RPMI8226 (cell line): Measurements from ENCODE around the gene TSPAN5.
"Not testable (repeated sequence)": the region's sequence is repeated elsewhere in the genome, so short reads cannot be mapped to it uniquely, and the experiment has no call there.

Experiments
- DNase-seq: peaks from one replicate; pipeline ENCODE4 v3.0.0-alpha.2; 2015

TSPAN5 gene

DNA sequence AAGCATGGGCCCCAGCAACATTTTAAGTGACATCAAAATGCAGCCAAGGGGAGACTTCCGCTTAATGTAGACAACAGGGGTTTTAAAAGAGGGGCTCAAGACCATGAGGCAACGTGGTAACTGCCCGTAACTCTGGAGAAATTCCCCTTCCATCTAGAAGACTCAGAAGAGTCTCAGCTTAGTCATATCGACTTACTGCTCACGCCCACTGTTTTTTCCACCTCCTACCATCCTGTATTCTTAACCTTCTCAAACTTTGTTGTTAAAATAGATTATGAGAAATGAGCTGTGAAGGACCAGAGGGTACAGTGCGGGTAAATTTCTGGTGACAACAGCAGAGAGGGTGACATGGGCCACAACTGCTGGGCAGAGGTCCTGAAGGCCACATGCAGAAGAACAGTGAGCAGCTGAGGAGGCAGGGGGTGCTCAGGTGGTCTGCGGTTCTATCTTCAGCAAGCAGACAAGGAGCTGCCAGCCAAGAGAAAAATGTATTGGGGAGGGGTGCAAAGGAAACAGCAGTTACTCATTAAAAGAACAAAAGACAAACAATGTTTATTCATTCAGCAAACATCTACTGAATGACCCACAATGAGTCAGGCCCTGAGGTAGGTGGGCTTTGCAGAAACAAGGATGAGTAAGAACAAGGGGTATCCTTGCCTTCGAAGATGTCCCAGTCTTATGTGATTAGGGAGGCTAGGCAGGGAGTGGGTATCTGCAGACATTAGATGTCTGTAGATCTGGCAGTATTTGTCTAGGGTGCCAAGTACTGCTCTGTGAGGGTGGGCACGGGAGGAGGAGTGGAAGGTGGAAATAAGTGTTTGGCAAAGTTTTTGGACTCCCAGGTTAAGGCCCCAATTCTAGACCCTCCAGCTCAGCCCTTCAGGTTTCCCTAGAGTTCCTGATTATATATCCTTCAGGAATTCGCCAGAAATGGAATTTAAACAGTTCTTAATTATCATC, 175.3 kb downstream of the TSPAN5 start:
- DNase-seq: no peak

DNA sequence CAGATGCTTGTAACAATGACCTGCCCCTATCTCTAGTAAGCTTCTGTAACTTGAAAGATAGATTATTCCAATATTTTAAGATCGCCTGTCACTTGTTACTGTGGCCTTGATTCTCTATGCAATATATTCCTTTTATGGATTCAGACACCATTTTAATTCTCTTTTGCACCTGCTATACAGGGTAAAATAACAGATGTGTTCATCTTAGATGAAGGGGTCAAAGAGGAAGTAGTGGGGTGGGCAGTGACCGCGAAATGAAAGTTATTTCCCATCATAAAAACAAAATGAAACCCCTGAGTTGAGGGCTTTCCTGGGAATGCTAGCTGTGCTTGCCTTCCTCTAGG, 175.9 kb downstream of the TSPAN5 start:
- DNase-seq: no peak

DNA sequence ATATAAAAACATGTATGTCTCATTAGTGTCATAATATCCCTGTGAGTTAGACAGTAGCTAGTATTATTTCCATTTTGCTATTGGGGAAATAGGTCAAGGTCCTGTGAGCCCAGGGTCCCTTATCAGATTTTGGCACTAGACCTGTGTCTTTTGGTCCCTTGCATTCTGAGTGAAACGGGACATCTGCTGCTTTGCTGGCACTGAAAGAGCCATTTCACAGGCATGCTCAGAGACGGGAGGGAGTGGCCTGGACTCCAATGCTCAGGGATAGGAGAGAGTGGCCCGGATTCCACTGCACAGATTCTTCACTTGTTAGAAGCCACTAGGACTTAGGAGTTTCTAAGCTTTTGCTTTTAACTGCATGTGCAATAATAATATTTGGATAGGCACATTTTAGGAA, 177.2 kb downstream of the TSPAN5 start:
- no peak for DNase-seq

DNA sequence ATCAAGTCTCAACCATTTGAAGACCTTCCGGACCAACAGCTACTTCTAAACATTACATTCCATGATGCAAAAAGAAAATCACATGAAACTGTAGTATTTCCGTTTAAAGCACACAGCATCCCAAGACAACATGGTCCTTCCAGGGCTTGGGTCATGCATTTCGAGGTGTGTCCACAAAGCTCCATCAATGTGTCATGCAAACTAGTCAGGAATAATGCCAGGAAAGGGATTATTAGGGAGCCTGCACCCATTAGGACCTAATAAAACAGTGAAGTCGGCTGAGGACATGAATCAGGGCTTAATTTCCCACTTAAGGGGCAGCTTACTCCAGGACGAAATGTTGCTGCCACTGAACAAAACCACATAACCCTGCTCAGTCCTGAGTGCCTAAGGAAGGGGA, 177.9 kb downstream of the TSPAN5 start:
- DNase-seq: no peak

DNA sequence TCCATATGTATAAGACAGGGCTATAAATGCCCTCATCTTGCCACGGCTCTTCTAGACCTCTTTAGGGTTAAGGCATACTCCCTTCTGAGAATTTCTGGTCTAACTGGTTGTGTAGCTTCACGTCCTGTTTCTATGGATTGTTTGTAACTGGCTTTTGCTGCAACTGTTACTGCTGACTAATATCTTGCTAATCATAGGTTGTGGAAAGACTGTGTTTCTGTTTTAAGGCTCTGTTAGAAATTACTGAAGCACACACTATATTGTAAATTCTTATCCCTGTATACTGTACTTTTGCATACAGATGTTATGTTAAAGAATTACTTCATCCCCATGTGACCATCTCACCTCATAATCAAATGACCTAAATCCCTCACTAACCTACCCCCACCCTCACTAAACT, 178.8 kb downstream of the TSPAN5 start:
- not testable (repeated sequence) for DNase-seq

DNA sequence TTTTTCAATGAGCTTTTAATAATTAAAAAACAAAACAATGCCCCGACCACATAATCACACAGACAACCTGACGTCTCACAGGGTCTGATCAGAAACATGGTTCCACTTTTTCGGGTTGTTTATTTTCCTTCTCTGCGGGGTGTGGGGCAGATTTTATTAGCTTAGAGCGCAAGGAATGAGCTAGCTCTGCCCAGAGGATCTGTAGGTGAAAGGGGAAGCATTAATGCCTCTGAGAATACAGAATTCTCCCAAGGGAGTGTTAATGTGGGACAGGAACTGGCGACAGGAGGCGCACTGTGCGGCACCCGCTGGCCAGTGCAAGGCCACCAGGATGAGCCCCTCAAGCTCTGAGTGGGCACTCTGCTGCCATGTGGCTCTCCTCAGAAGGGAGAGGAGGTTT, 181.5 kb downstream of the TSPAN5 start:
- DNase-seq: no peak

DNA sequence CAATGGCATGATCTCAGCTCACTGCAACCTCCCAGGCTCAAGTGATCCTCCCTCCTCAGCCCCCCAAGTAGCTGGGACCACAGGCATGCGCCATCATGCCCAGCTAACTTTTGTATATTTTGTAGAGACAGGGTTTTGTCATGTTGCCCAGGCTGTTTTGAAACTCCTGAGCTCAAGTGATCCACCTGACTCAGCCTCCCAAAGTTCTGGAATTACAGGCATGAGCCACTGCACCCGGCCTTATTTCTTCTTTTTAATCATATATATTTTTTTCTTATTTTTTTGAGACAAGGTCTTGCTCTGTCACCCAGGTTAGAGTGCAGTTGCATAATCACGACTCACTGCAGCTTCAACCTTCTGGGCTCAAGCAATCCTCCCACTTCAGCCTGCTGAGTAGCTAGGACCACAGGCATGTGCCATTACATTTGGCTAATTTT, 184.0 kb downstream of the TSPAN5 start:
- DNase-seq: no peak

DNA sequence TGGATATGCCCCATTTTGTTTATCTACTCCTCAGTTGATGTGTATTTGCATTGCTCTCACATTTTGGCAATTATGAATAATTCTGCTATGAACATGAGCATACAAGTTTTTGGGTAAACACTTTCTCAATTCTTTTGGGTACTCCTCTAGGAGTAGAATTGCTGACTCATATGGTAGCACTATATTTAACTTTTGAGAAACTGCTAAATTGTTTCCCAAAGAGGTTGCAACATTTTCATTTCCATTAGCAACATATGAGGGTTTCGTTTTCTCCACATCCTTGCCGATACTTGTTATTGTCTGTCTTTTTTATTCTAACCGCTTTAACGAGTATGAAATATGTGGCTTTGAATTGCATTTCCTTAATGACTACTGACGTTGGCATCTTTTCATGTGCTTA, 185.4 kb downstream of the TSPAN5 start:
- no peak for DNase-seq

DNA sequence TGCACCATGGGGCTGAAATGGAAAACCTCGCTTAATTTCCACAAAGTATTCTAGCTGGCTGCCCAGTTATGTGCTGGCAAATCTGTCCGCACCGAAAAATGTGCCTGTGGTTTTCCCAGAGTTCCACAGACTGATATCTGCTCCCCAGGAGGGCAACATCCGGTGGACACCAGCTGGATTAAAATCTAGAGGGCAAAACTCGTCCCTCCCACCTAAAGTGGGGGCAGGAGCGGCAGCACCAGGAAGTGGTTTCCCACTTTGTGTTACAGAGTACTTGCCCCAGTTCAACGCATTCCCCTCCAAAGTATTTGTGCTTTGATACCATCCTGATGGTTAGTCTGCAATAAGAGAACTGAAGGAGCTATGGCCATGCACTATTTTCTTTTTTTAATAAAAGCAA, 187.6 kb downstream of the TSPAN5 start:
- no peak for DNase-seq

DNA sequence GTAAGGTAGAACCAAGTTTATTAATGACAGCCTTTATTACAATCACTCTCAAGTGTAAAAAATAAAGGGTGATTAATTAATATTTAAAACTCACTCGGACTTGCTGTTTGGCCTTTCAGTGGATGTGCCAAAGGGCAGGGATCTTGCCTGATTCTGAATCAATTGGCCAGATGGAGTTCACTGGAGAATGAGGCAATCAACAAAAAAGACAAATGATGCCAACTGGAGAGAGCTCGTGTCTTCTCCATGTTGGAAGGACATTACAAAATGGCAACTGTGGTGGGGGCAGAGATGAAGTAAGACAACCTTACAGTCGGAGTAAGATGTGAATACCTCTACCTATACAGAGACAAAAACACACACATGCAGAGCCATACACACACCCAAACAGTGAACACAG, 188.0 kb downstream of the TSPAN5 start:
- DNase-seq: no peak

DNA sequence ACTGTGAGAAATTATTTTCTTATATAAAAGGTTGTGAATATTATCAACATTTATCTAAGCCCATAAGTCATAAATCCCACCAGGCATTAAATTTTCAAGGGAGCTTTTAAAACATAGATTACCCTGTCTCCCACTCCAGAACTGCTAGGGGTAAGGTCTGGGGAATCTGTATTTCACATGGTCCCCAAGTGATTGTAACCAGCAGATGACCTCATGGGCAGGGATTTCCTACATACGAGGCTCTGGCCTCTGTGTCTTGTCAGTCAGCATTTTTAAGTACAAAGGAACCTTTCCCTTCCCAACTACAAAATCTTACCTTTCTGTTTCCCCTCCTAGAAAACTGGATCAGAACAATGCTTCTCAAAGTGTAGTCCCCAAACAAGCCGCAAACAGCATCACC, 188.6 kb downstream of the TSPAN5 start:
- DNase-seq: no peak

DNA sequence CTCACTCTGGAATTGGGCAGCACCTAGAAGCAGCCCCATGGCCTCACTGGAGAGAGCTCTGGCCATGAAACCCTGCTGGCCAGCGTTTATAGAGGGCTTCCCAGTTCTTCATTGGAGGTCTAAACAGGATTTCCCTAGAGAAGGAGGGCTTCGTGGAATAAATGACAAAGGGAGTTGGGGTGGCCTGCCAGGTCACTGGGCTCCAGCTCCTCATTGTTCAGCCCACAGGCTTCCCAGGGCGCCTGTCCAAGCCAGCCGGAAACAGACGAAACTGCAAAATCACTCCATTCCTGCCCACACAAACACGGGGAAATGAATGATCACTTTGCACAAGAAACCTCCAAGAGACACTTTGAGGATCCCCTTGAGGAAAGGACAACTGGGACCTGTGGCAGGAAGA, 189.7 kb downstream of the TSPAN5 start:
- no peak for DNase-seq

DNA sequence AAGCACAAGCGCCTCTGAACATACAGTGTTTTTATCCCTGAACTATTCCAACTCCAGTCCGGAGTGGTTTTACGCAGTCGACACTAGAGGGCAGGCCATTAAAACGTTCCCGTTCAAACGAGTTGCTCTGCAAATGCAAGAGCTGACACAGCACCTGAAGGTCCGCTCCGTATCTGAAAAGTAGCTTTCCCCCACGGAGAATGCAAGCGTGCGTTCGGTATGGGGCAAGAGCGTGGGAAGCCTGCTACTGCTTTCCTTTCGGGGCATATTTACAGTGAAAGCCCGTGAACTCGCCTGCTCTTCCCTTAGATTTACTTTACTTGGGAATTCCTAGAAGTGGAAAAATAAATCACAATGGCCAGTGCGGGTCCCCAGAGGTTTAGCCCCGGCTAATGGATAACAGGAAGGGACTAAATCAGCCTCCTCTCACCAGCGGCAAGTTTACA, 190.8 kb downstream of the TSPAN5 start:
- peak; percentile 80 for DNase-seq

DNA sequence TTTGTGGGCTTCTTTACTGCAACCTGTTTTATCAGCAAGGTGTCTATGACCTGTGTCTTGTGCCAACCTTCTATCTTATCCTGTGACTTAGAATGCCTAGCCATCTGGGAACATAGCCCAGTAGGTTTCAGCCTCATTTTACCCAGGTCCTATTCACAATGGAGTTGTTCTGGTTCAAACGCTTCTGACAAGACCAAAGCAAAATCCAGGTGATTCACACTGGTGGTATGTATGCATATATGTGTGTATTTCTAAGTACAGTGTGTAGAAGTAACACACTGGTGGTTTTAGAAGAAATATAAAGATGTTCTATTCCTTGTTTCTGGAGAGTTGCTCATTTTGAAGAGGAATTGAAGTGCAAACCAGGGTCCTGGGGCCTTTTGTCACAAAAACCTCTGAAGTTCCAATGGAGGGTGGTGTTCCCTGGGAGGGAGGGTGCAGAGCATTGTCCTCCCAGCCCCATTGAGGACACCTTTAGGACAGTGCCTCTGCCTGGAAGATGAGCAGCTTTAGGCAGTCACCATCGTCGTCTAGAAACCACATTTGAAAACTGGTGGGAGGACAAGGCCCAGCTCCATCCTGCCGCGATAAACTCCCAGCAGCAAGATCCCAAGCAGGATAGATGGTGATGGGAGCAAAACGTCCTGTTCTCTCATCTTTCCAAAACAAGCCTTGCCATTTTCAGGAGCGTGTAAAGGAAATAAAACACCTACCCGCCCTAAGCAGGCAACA, 191.4 kb downstream of the TSPAN5 start:
- no peak for DNase-seq

DNA sequence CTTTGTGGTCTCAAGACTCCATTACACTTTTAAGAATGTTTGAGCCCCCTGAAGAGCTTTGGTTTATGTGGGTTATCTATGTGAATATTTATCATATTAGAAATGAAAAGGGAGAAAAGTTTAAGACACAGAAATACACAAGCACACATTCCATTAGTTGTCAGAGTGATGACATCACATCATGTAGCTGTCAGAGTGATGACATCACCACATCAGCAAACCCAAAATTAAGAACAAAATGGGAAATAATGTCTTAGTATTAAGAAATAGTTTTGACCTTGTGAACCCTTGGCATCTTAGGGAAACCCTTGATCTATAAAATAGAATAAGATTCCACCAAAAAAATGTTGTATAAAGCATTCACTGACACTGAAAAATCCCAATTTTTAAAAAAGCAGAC, 195.9 kb downstream of the TSPAN5 start:
- DNase-seq: no peak

DNA sequence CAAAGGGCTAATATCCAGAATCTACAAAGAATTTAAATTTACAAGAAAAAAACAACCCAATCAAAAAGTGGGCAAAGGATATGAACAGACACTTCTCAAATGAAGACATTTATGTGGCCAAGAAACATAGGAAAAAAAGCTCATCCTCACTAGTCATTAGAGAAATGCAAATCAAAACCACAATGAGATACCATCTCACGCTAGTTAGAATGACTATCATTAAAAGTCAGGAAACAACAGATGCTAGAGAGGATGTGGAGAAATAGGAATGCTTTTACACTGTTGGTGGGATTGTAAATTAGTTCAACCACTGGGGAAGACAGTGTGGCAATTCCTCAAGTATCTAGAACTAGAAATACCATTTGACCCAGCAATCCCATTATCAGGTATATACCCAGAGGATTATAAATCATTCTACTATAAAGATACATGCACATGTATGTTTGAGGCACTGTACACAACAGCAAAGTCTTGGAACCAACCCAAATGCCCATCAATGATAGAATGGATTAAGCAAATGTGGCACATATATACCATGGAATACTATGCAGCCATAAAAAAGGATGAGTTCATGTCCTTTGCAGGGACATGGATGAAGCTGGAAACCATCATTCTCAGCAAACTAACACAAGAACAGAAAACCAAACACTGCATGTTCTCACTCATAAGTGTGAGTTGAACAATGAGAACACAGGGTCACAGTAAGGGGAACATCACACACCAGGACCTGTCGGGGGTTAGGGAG, 197.1 kb downstream of the TSPAN5 start:
- DNase-seq: not testable (repeated sequence)

DNA sequence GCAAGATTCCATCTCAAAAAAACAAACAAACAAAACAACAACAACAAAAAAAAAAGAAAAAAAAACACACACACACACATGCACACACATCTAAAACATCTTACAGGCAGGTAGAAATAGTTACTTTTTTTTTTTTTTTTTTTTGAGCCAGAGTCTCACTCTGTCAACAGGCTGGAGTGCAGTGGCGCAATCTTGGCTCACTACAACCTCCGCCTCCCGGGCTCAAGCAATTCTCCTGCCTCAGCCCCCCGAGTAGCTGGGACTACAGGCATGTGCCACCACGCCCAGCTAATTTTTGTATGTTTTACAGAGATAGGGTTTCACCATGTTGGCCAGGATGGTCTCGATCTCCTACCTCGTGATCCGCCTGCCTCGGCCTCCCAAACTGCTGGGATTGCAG, 201.0 kb downstream of the TSPAN5 start:
- not testable (repeated sequence) for DNase-seq

DNA sequence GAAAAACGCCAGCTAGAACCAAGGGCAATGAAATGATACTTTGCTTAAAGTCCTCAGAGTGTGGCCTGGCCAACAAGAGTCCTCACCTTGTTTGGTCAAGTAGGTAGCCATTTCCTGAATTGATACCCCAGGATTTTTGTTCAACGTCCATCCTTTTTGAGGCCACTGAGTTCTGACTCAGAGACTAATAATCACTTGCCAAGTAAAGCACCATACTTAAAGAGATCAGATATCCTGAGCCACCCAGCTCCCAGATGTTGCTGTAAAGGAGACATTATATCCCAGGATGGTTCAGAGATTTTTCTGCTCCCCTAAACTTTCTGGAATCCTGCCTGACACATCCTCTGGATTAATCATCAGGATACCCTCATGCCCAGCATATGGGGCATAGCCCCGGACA, 206.3 kb downstream of the TSPAN5 start:
- no peak for DNase-seq

DNA sequence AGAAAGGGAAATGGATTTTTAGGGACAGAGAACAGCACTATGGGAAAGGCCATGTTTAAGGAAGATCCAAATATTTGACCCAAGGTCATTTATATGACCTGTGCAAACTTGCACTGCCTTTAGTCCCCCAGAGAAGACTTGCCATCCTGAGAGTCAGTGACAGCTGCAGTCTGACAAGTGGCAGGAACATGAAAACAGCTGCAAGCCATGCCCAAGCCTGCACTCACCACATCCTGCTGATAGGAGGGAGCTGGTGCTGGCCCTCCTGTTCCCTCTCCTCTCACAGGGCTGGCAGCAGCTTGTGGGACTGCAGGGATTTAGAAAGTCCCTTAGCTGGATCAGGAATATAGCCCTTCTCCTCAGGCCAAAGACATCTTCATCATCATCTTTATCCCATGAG, 209.5 kb downstream of the TSPAN5 start:
- no peak for DNase-seq

DNA sequence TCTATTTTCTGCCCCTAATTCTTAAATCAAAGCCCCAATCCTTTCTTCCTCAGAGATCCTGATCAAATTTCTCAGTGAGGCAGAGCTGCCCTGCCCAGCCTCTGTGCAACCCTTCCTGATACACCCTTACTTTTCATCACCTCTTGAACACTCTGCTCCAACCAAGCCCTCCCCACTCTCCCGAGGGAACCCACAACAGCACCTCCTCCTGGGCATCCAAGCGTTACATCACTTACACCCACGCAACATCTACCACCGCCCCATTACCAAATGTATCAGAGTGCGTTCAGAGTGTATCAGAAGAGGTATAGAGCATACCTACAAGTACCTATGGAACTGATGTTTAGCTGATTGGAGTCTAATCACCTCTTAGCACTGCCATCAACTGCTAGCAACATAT, 210.8 kb downstream of the TSPAN5 start:
- DNase-seq: no peak

DNA sequence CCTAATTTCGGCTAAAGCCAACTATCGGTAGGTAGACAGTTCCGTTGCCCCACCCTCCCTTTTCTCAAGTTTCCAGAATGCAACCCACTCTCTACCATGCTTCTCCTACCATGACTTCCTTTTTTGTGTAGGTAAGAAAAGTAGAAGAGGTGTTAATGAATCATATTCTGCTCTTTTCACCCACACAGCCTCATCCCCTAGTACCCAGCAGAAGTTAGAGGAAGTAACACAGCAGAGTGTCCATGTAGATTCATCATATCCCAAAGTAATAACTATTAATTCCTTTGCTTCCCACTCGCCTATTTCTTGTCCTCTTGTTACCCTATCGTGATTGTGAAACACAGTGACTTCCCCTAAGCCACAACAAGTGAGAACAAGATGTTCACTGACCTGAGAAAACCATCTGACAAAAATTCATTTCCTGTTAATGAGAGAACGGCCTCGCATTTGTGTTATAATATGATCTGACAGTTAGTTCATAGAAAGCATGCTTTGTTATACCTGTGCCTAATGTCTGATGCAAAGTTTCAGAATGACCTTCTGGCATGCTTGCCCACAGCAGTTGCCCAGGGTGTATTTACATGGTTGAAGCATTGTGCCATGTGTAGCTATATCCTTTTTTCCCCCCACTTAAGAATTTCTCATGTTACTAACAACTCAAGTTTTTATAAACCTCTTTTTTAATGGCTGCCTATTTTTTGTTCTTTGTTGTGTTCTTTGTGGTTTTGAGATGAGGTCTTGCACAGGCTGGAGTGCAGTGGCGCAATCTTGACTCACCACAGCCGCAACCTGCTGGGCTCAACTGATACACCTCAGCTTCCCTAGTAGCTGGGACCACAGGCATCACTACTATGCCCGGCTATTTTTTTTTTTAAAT, 211.7 kb downstream of the TSPAN5 start:
- DNase-seq: no peak

DNA sequence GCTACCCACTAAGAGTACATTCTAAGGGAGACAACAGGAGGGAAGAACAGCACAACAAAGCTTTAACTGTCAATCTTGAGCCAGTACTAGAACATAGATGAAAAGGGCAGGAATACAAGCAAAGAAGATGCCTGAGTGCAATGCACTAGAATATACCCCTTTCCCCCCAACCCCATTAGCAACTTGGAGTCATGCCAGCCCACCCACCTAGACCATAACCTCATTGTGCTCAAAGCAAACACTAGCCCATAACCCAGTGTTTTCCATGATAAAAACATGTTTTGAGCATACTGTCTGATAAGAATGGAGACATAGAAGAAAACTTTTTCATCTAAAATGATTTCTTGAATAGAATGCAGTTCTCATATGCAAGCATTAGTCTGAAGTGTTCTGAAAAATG, 214.0 kb downstream of the TSPAN5 start:
- DNase-seq: no peak

DNA sequence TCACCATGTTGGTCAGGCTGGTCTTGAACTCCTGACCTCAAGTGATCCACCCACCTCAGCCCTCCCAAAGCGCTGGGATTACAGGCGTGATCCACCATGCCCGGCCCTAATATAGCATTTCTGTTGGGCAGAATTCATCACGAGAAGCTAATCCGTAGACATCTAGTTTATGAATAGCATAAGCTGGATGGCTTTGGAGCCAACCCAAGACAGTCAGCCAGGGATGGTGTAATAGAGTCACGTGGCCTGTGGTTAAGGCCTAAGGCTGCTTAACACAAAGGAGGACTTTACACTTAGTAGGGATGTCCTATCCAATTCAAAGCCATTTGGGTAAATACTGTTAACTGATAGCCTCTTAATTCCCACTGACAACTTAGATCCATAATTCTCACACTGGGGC, 223.6 kb downstream of the TSPAN5 start:
- DNase-seq: no peak
